Endothelial cell (in vitro differentiated cells): ENCODE measurements around the gene B3GALT2. TPM values are rescaled to one million over a fixed set of nuclear protein-coding genes. Genes with fewer than 3 reads are reported as not detected.
A peak's percentile ranks its signal among the peaks of the same experiment; 100 is the strongest.
"Not testable (repeated sequence)": the region's sequence is repeated elsewhere in the genome, so short reads cannot be mapped to it uniquely, and the experiment has no call there.

Experiments
- DNase-seq: peaks from one replicate; pipeline ENCODE4 v3.0.0; 2021; ENCODE audit warnings: low spot score
- H3K27ac Mint-ChIP-seq: one replicate; pipeline ENCODE4 v1.8.0; 2021; ENCODE audit warnings: mixed read lengths, inconsistent platforms; ENCODE audit not compliant: unreplicated experiment
- H3K27me3 Mint-ChIP-seq: one replicate; pipeline ENCODE4 v1.8.0; 2021; ENCODE audit warnings: mild to moderate bottlenecking, moderate library complexity, mixed read lengths, inconsistent platforms; ENCODE audit not compliant: unreplicated experiment
- H3K36me3 Mint-ChIP-seq: one replicate; pipeline ENCODE4 v1.8.0; 2021; ENCODE audit warnings: mild to moderate bottlenecking, low read depth, mixed read lengths, inconsistent platforms; ENCODE audit not compliant: unreplicated experiment
- H3K4me1 Mint-ChIP-seq: one replicate; pipeline ENCODE4 v1.8.0; 2021; ENCODE audit warnings: mild to moderate bottlenecking, mixed read lengths, inconsistent platforms; ENCODE audit not compliant: unreplicated experiment
- H3K4me3 Mint-ChIP-seq: one replicate; pipeline ENCODE4 v1.8.0; 2021; ENCODE audit warnings: mild to moderate bottlenecking, mixed read lengths, inconsistent platforms; ENCODE audit not compliant: unreplicated experiment
- H3K9me3 Mint-ChIP-seq: one replicate; pipeline ENCODE4 v1.8.0; 2021; ENCODE audit warnings: mixed read lengths, inconsistent platforms; ENCODE audit not compliant: unreplicated experiment
- long read RNA-seq: library from polyadenylated mRNA; unstranded; transcript quantifications from one replicate; pipeline ENCODE4 v2.0.0, GENCODE V29; 2020; ENCODE audit not compliant: unreplicated experiment
- total RNA-seq: library from RNA; stranded (reverse); fragmentation: NEBNext Ultra II Directional; extraction: Animal tissue kit (Norgen Biotek cat#: 25700); gene quantifications from one replicate; pipeline ENCODE4 v1.2.1, GENCODE V29; 2021; ENCODE audit not compliant: unreplicated experiment
- TF ChIP-seq, protein P1 (sequence below): fragments of 200-600 bp; sonication (generic); IDR thresholded peaks from one replicate; pipeline ENCODE4 v1.5.0; 2021; ENCODE audit warnings: antibody characterized with exemption; ENCODE audit not compliant: unreplicated experiment

Gene B3GALT2, protein sequence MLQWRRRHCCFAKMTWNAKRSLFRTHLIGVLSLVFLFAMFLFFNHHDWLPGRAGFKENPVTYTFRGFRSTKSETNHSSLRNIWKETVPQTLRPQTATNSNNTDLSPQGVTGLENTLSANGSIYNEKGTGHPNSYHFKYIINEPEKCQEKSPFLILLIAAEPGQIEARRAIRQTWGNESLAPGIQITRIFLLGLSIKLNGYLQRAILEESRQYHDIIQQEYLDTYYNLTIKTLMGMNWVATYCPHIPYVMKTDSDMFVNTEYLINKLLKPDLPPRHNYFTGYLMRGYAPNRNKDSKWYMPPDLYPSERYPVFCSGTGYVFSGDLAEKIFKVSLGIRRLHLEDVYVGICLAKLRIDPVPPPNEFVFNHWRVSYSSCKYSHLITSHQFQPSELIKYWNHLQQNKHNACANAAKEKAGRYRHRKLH
- 0.10 TPM for total RNA-seq
- long read RNA-seq = 0 reads

- DNase-seq = no peak
- peaks cover 3% of the 10 kb centered on the region for H3K4me1 Mint-ChIP-seq
- H3K4me3 Mint-ChIP-seq = no peak within 1 kb of the TSS
Measured at GRCh38 chr1:193185901-193186731, at the start of gene B3GALT2. Gene B3GALT2, minus strand, starts transcription at chr1:193186613. Its CDS starts 5,051 bp downstream, at chr1:193181562.

DNA sequence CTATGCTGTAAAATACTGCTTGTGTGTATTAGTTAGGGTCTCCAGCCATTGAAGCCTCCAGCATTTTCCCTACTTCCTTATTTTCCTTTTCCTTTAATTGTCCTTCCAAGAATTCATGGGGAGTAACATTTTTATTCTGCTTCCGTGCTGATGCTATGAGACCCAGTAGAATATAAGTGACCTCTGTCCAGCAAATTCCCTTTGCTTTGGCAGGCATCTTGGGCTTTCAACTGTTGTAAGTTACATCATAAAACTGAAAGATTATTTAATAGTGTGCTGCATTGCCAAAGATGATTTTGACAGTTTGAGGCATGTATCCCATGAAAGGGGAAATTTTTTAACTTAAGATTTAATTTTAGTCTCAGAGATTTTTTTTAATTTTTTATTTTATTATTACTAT, 48.1 kb upstream of the B3GALT2 start:
- TF ChIP-seq, protein P1, sequence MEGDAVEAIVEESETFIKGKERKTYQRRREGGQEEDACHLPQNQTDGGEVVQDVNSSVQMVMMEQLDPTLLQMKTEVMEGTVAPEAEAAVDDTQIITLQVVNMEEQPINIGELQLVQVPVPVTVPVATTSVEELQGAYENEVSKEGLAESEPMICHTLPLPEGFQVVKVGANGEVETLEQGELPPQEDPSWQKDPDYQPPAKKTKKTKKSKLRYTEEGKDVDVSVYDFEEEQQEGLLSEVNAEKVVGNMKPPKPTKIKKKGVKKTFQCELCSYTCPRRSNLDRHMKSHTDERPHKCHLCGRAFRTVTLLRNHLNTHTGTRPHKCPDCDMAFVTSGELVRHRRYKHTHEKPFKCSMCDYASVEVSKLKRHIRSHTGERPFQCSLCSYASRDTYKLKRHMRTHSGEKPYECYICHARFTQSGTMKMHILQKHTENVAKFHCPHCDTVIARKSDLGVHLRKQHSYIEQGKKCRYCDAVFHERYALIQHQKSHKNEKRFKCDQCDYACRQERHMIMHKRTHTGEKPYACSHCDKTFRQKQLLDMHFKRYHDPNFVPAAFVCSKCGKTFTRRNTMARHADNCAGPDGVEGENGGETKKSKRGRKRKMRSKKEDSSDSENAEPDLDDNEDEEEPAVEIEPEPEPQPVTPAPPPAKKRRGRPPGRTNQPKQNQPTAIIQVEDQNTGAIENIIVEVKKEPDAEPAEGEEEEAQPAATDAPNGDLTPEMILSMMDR = no peak
- peaks cover 5% of the 10 kb centered on the region for H3K36me3 Mint-ChIP-seq
- peaks cover 1% of the 10 kb centered on the region for H3K27me3 Mint-ChIP-seq
- DNase-seq = no peak
- peak overlapping the region; percentile 24 for H3K27ac Mint-ChIP-seq
- H3K4me3 Mint-ChIP-seq = no peak overlapping the region
- peaks cover 10% of the 10 kb centered on the region for H3K4me1 Mint-ChIP-seq
- no peaks in the 10 kb centered on the region for H3K9me3 Mint-ChIP-seq

More at GRCh38 chr1:193185901-193186731, at the start of gene B3GALT2:
- TF ChIP-seq, protein P1 = no peak
- Mint-ChIP-seq H3K27me3 (no peaks in the 10 kb centered on the region), H3K9me3 (peaks cover 4% of the 10 kb centered on the region), H3K27ac (no peak within 1 kb of the TSS), H3K36me3 (peaks cover 3% of the 10 kb centered on the region)

DNA sequence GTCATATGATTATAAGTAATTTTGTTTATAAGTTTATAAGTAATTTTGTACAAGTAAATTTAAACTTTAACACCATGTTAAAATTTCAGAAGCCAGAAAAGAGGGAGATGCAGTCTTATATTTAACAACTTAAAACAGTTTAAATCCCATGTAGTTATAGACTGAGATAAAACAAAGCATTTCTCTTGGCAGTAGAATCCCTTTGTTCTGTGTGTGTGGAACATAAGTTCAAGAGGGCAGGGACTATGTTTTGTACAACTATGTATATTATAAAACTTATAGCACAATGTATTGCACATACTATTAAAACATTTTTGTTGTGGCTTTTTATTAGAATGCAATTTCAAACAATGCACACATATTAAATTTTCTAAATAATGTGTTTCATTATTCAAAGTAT, 44.7 kb upstream of the B3GALT2 start:
- not testable (repeated sequence) for H3K4me3 Mint-ChIP-seq, H3K9me3 Mint-ChIP-seq, DNase-seq, H3K27ac Mint-ChIP-seq, H3K4me1 Mint-ChIP-seq, H3K27me3 Mint-ChIP-seq, H3K36me3 Mint-ChIP-seq

DNA sequence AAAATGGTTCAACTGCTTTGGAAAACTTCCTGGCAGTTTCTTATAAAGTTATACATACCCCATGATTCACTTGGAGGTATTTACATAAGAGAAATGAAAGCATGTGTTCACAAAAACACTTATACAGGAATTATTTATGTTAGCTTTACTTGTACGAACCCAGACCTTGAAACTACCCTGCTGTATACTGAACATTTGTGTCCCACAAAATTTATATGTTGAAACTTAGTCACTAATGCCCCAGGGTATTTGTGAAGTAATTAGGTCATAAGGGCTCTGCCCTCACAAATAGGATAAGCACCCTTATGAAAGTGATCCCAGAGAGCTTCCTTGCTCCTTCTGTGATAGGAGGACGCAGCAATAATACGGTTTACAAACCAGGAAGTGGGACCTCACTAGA, 42.7 kb upstream of the B3GALT2 start:
- peaks cover 3% of the 10 kb centered on the region for H3K4me1 Mint-ChIP-seq
- H3K4me3 Mint-ChIP-seq = no peak overlapping the region
- H3K27me3 Mint-ChIP-seq = no peaks in the 10 kb centered on the region
- no peaks in the 10 kb centered on the region for H3K36me3 Mint-ChIP-seq
- no peak overlapping the region for H3K27ac Mint-ChIP-seq
- no peaks in the 10 kb centered on the region for H3K9me3 Mint-ChIP-seq
- DNase-seq = no peak
- TF ChIP-seq, protein P1 = no peak

GRCh38 chr1:193222056-193222615, 35.7 kb upstream of the B3GALT2 start:
- TF ChIP-seq, protein P1 = no peak
- peaks cover 12% of the 10 kb centered on the region for H3K4me1 Mint-ChIP-seq
- peaks cover 2% of the 10 kb centered on the region for H3K27me3 Mint-ChIP-seq
- no peak overlapping the region for H3K4me3 Mint-ChIP-seq
- H3K9me3 Mint-ChIP-seq = no peaks in the 10 kb centered on the region
- peaks cover 15% of the 10 kb centered on the region for H3K36me3 Mint-ChIP-seq
- no peak for DNase-seq
- no peak overlapping the region for H3K27ac Mint-ChIP-seq
